Measurements from ENCODE around the gene FABP7. TPM values are rescaled to one million over a fixed set of nuclear protein-coding genes. Genes with fewer than 3 reads are reported as not detected.

Gene FABP7
- total and polyA plus RNA-seq, 2 experiments from 2014 or later: 6.6 to 15.7 TPM

- Mint-ChIP-seq H3K9me3 (no peaks in the 10 kb centered on the region; the same call in 2 of the 3 replicates), H3K36me3 (ENCODE audit: low read depth) (no peaks in the 10 kb centered on the region), H3K4me3 (no peak overlapping the region), H3K27ac (no peak overlapping the region), H3K27me3 (ENCODE audit: insufficient read depth, low read depth, poor library complexity) (peaks cover 4% of the 10 kb centered on the region), H3K4me1 (peaks cover 34% of the 10 kb centered on the region)
- H3K27me3 ChIP-seq (ENCODE audit: insufficient read depth): no peaks in the 10 kb centered on the region
- no peak overlapping the region for H3K4me3 ChIP-seq
- no peaks in the 10 kb centered on the region for H4K20me1 ChIP-seq (replicated peaks; ENCODE audit: insufficient read depth)
- TF ChIP-seq ZNF114 (CRISPR knock-in tag; IDR thresholded peaks at IDR 0.05) (no peak), EZH2phosphoT487 (IDR thresholded peaks at IDR 0.05; ENCODE audit: unreplicated experiment) (no peak), ETS1 (IDR thresholded peaks at IDR 0.05) (no peak)
- H3F3A ChIP-seq (replicated peaks; ENCODE audit: low read depth): no peaks in the 10 kb centered on the region
- H3K4me1 ChIP-seq (ENCODE audit: insufficient read depth): peaks cover 44% of the 10 kb centered on the region
- DNase-seq (ENCODE audit: low spot score) (no peak), ATAC-seq (no peak)
- H3K9me2 ChIP-seq (ENCODE audit: insufficient read depth): no peaks in the 10 kb centered on the region; the same call in 1 of the 2 replicates
- H3K79me2 ChIP-seq (replicated peaks; ENCODE audit: insufficient read depth): no peaks in the 10 kb centered on the region
- no peak overlapping the region for H3K4me2 ChIP-seq
- no peak overlapping the region for H2AFZ ChIP-seq
- H3K36me3 ChIP-seq (ENCODE audit: insufficient read depth): no peaks in the 10 kb centered on the region
- no peak overlapping the region for H3K27ac ChIP-seq (ENCODE audit: low read depth)
Measured at GRCh38 chr6:122832459-122832858, 52.9 kb downstream of the FABP7 start.

GRCh38 chr6:122833021-122833491 is 53.5 kb downstream of the FABP7 start:
- Histone ChIP-seq H3K9me2 (ENCODE audit: insufficient read depth) (no peaks in the 10 kb centered on the region; the same call in 1 of the 2 replicates), H3K4me2 (no peak overlapping the region; the same call in 1 of the 2 replicates), H4K20me1 (replicated peaks; ENCODE audit: insufficient read depth) (no peaks in the 10 kb centered on the region), H3K79me2 (replicated peaks; ENCODE audit: insufficient read depth) (no peaks in the 10 kb centered on the region), H3K27ac (ENCODE audit: low read depth) (no peak overlapping the region), H3K27me3 (ENCODE audit: insufficient read depth) (no peaks in the 10 kb centered on the region), H3K4me3 (no peak overlapping the region), H3F3A (replicated peaks; ENCODE audit: low read depth) (no peaks in the 10 kb centered on the region), H3K36me3 (ENCODE audit: insufficient read depth) (no peaks in the 10 kb centered on the region), H3K4me1 (ENCODE audit: insufficient read depth) (peaks cover 42% of the 10 kb centered on the region), H2AFZ (peak overlapping the region; percentile 10; the same call in 1 of the 2 replicates)
- Mint-ChIP-seq H3K4me3 (no peak overlapping the region), H3K27me3 (ENCODE audit: insufficient read depth, low read depth, poor library complexity) (peaks cover 4% of the 10 kb centered on the region), H3K27ac (no peak overlapping the region; the same call in 1 of the 2 replicates), H3K36me3 (ENCODE audit: low read depth) (no peaks in the 10 kb centered on the region), H3K4me1 (peaks cover 34% of the 10 kb centered on the region), H3K9me3 (no peaks in the 10 kb centered on the region; the same call in 2 of the 3 replicates)
- DNase-seq (ENCODE audit: low spot score): peak; percentile 30
- ATAC-seq: peak; percentile 59
- TF ChIP-seq, protein P1, sequence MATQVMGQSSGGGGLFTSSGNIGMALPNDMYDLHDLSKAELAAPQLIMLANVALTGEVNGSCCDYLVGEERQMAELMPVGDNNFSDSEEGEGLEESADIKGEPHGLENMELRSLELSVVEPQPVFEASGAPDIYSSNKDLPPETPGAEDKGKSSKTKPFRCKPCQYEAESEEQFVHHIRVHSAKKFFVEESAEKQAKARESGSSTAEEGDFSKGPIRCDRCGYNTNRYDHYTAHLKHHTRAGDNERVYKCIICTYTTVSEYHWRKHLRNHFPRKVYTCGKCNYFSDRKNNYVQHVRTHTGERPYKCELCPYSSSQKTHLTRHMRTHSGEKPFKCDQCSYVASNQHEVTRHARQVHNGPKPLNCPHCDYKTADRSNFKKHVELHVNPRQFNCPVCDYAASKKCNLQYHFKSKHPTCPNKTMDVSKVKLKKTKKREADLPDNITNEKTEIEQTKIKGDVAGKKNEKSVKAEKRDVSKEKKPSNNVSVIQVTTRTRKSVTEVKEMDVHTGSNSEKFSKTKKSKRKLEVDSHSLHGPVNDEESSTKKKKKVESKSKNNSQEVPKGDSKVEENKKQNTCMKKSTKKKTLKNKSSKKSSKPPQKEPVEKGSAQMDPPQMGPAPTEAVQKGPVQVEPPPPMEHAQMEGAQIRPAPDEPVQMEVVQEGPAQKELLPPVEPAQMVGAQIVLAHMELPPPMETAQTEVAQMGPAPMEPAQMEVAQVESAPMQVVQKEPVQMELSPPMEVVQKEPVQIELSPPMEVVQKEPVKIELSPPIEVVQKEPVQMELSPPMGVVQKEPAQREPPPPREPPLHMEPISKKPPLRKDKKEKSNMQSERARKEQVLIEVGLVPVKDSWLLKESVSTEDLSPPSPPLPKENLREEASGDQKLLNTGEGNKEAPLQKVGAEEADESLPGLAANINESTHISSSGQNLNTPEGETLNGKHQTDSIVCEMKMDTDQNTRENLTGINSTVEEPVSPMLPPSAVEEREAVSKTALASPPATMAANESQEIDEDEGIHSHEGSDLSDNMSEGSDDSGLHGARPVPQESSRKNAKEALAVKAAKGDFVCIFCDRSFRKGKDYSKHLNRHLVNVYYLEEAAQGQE (IDR thresholded peaks at IDR 0.05; ENCODE audit: unreplicated experiment): no peak
- TF ChIP-seq JUNB (IDR thresholded peaks at IDR 0.05; ENCODE audit: unreplicated experiment) (no peak), NANOG (IDR thresholded peaks at IDR 0.05; ENCODE audit: borderline replicate concordance) (no peak), CTCF (conservative IDR thresholded peaks at IDR 0.05; ENCODE audit: low read depth in 2 of 2) (no peak), STAT1 (IDR thresholded peaks at IDR 0.05; ENCODE audit: unreplicated experiment) (no peak), EZH2phosphoT487 (IDR thresholded peaks at IDR 0.05; ENCODE audit: unreplicated experiment) (no peak)
- TF ChIP-seq, protein P2, sequence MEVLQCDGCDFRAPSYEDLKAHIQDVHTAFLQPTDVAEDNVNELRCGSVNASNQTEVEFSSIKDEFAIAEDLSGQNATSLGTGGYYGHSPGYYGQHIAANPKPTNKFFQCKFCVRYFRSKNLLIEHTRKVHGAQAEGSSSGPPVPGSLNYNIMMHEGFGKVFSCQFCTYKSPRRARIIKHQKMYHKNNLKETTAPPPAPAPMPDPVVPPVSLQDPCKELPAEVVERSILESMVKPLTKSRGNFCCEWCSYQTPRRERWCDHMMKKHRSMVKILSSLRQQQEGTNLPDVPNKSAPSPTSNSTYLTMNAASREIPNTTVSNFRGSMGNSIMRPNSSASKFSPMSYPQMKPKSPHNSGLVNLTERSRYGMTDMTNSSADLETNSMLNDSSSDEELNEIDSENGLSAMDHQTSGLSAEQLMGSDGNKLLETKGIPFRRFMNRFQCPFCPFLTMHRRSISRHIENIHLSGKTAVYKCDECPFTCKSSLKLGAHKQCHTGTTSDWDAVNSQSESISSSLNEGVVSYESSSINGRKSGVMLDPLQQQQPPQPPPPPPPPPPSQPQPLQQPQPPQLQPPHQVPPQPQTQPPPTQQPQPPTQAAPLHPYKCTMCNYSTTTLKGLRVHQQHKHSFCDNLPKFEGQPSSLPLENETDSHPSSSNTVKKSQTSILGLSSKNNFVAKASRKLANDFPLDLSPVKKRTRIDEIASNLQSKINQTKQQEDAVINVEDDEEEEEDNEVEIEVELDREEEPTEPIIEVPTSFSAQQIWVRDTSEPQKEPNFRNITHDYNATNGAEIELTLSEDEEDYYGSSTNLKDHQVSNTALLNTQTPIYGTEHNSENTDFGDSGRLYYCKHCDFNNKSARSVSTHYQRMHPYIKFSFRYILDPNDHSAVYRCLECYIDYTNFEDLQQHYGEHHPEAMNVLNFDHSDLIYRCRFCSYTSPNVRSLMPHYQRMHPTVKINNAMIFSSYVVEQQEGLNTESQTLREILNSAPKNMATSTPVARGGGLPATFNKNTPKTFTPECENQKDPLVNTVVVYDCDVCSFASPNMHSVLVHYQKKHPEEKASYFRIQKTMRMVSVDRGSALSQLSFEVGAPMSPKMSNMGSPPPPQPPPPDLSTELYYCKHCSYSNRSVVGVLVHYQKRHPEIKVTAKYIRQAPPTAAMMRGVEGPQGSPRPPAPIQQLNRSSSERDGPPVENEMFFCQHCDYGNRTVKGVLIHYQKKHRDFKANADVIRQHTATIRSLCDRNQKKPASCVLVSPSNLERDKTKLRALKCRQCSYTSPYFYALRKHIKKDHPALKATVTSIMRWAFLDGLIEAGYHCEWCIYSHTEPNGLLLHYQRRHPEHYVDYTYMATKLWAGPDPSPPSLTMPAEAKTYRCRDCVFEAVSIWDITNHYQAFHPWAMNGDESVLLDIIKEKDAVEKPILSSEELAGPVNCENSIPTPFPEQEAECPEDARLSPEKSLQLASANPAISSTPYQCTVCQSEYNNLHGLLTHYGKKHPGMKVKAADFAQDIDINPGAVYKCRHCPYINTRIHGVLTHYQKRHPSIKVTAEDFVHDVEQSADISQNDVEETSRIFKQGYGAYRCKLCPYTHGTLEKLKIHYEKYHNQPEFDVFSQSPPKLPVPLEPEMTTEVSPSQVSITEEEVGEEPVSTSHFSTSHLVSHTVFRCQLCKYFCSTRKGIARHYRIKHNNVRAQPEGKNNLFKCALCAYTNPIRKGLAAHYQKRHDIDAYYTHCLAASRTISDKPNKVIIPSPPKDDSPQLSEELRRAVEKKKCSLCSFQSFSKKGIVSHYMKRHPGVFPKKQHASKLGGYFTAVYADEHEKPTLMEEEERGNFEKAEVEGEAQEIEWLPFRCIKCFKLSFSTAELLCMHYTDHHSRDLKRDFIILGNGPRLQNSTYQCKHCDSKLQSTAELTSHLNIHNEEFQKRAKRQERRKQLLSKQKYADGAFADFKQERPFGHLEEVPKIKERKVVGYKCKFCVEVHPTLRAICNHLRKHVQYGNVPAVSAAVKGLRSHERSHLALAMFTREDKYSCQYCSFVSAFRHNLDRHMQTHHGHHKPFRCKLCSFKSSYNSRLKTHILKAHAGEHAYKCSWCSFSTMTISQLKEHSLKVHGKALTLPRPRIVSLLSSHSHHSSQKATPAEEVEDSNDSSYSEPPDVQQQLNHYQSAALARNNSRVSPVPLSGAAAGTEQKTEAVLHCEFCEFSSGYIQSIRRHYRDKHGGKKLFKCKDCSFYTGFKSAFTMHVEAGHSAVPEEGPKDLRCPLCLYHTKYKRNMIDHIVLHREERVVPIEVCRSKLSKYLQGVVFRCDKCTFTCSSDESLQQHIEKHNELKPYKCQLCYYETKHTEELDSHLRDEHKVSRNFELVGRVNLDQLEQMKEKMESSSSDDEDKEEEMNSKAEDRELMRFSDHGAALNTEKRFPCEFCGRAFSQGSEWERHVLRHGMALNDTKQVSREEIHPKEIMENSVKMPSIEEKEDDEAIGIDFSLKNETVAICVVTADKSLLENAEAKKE (CRISPR knock-in tag; IDR thresholded peaks at IDR 0.05): no peak

Data from GM23338 (cell line).